Placental pericyte (primary cell): ENCODE results near the gene ZNF845. TPM values are rescaled to one million over a fixed set of nuclear protein-coding genes. Genes with fewer than 3 reads are reported as not detected.

Source experiments
- total RNA-seq: library from RNA; depleted of rRNA; stranded (reverse); fragments of >200 nt; gene quantifications from 2 replicates; pipeline ENCODE4 v1.2.3, GENCODE V29; 2012

Gene ZNF845
- 5.0 and 8.3 TPM in 2 replicates for total RNA-seq

DNA sequence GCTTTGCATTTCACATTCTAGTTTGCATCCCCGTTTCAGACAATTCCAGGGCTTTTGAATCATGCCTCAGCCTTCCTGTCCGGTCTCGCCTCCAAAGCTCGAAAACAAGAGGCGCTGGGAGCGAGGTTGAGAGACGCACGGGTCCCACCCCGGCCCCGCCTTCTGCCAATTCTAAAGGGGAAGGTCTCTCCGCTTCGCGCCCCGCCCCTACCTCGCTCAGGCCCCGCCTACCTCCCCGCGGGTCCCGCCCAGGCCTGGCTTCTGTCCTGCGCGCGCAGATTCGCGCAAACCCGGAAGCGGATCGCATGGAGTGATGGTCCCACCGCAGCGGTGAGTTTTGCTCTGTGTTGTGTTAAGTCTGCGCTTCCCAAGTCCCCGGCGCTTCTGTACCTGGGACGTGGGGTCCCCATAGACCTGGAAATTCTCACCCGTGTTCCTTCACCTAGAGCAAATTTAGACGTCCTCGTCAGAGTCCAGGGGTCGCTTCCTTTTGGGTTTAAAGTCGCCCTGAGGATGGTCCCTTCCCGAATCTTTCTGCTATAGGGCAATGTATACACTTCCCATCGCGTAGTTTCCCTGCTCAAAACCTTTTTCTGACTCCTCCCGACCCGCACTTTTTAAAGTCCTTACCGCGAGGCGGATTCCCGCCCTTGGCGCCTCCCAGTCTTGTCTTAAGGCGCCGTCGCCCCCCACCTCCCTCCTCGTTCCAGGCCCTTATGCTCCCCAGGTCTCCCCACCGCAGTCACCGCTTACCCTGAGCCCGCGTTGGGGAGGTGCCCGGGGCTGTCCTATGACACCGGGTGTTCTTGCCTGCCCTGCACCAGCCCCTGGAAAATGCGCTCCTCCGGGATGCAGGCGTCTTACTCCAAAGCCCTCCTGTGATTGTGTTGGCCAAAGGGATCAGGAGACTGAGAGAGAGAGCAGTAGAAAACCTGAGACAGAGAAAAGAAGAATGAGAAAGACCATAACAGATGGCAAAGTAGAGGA, at the start of gene ZNF845:
TSS of gene ZNF845 (plus strand) at position 287 of the 987 bp plus-strand sequence. CDS start 7,559 bp downstream, outside the sequence.

DNA sequence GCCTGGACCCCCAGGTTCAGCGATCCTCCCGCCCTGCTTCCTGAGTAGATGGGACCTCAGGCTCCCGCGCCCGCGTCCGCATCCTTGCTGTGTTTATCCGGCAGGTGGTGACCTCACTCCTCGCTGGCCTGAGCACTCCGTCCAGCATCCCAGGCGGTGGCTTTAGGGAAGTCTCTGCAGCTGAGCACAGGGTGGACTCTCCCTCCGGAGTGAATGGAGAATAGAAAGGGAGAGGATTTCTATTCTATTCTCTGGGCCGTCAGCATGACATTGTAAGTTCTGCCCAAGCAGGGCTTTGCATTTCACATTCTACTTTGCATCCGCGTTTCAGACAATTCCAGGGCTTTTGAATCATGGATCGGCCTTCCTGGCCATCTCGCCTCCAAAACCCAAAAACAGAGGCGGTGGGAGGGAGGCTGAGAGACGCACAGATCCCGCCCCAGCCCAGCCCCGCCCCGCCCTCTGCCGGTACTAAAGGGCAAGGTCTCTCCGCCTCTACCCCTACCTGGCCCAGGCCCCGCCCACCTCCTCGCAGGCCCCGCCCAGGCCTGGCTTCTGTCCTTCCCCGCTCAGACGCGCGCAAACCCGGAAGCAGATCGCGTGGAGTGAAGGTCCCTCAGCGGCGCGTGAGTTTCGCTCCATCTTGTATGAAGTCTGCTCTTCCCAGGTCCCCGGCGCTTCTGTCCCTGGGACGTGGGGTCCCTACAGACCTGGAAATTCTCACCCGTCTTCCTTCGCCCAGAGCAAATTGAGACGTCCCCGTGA, 31.8 kb downstream of the ZNF845 start, which contains the start of gene ZNF525:
TSS of gene ZNF525 (plus strand) at position 572 of the 765 bp plus-strand sequence. CDS start 6,577 bp downstream, outside the sequence.

DNA sequence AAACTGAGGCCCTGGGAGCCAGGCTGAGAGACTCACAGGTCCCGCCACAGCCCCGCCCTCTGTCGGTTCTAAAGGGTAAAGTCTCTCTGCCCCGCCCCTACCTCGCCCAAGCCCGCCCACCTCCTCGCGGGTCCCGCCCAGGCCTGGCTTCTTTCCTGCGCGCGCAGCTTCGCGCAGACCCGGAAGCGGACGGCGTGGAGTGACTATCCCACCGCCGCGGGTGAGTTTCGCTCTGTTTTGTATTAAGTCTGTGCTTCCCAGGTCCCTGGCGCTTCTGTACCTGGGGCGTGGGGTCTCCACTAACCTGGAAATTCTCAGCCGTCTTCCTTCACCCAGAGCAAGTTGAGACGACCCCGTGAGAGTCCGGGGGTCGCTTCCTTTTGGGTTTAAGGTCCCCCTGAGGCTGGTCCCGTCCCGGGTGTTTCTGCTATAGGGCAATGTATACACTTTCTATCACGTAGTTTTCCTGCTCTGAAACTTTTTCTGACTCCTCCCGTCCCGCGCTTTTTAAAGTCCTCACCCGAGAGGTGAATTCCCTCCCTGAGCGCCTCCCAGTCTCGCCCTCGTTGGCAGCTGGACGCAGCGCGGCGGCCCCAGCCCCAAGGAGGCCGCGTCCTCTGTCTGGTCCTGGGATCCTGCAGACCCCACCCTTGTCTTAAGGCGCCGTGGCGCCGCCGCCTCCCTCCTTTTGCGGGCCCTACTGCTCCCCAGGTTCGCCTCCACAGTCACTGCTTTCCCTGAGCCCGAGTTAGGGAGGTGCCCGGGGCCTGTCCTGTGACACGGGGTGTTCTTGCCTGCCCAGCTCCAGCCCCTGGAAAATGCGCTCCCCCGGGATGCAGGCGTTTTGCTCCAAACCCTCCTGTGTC, 61.7 kb downstream of the ZNF845 start, which contains the start of gene ZNF765:
TSS of gene ZNF765 (plus strand) at position 176 of the 866 bp plus-strand sequence. CDS start 2,867 bp downstream, outside the sequence.

Other genes with a start within 250 kb of the ZNF845 start
- gene ZNF160, start 230.3 kb upstream of the ZNF845 start, total RNA-seq = 32.8 and 32.9 TPM in 2 replicates
- gene ZNF415, start 200.8 kb upstream of the ZNF845 start, total RNA-seq = 2.7 and 7.0 TPM in 2 replicates
- gene ZNF347, start 174.7 kb upstream of the ZNF845 start, total RNA-seq = 6.6 and 8.0 TPM in 2 replicates
- 2.6 and 3.1 TPM in 2 replicates for gene ZNF665, start 140.4 kb upstream of the ZNF845 start, total RNA-seq
- 22.5 and 26.7 TPM in 2 replicates for gene ZNF677, start 78.9 kb upstream of the ZNF845 start, total RNA-seq
- gene VN1R2, start 75.5 kb upstream of the ZNF845 start, total RNA-seq = not detected in 2 replicates
- not detected in 2 replicates for gene VN1R4, start 66.0 kb upstream of the ZNF845 start, total RNA-seq
- gene ZNF525, start 32.0 kb downstream of the ZNF845 start, total RNA-seq = 3.1 and 11.6 TPM in 2 replicates
- gene ZNF765, start 61.4 kb downstream of the ZNF845 start, total RNA-seq = 7.4 and 13.0 TPM in 2 replicates
- 10.1 and 11.0 TPM in 2 replicates for gene ZNF761, start 98.2 kb downstream of the ZNF845 start, total RNA-seq
- 2.0 and 2.2 TPM in 2 replicates for gene ZNF813, start 134.0 kb downstream of the ZNF845 start, total RNA-seq
- gene ZNF331, start 204.4 kb downstream of the ZNF845 start, total RNA-seq = 11.0 and 14.4 TPM in 2 replicates